ENCODE measurements around the gene HSD17B8.

GRCh38 chr6:33208091-33208967, 3.9 kb downstream of the HSD17B8 start, which contains the start of gene RING1:
- TF ChIP-seq CTCF (IDR thresholded peaks at IDR 0.05 in 8 of 11, conservative IDR thresholded peaks at IDR 0.05 in 3 of 11) (peak in 3 of 11 experiments; percentile 28 to 41 (median 28)), POLR2AphosphoS5 (IDR thresholded peaks at IDR 0.05) (peak; percentile 99 to 100 (median 100))

Measured in spleen (tissue), 7 donors.